Uterus (tissue), 4 donors: Measurements from ENCODE around the gene WFDC2. TPM values are rescaled to one million over a fixed set of nuclear protein-coding genes. Genes with fewer than 3 reads are reported as not detected.

Experiments
- DNase-seq, 2 donors: peaks; one replicate each; pipeline ENCODE4 v3.0.0-alpha.2; 2019 to 2020
- H3K27ac ChIP-seq, 2 donors: fragments of 200-600 bp; sonication (generic); 1 replicate in 1 of 2; 2 replicates in 1 of 2; pipeline ENCODE4 v1.5.1; 2016 to 2018
- H3K27me3 ChIP-seq, 2 donors: fragments of 200-600 bp; sonication (generic); one replicate each; pipeline ENCODE4 v1.5.1; 2018 to 2019; ENCODE audit warnings: control low read depth in 1 of 2
- H3K36me3 ChIP-seq, 2 donors: fragments of 200-600 bp; sonication (generic); one replicate each; pipeline ENCODE4 v1.5.1; 2019; ENCODE audit warnings: control low read depth in 1 of 2
- H3K4me1 ChIP-seq, 2 donors: fragments of 200-600 bp; sonication (generic); one replicate each; pipeline ENCODE4 v1.5.1; 2018 to 2019; ENCODE audit warnings: control low read depth in 1 of 2
- H3K4me3 ChIP-seq, 2 donors: fragments of 200-600 bp; sonication (generic); 1 replicate in 1 of 2; 2 replicates in 1 of 2; pipeline ENCODE4 v1.5.1; 2018 to 2019; ENCODE audit warnings: mild to moderate bottlenecking in 1 of 2
- H3K9me3 ChIP-seq, 2 donors: fragments of 200-600 bp; sonication (generic); one replicate each; pipeline ENCODE4 v1.5.1; 2019; ENCODE audit warnings: control low read depth in 1 of 2
- CTCF ChIP-seq, 4 experiments: fragments of 200-600 bp in 2 of 4; fragments of 450-650 bp in 2 of 4; sonication (generic) in 2 of 4; IDR thresholded peaks; one replicate each; pipeline ENCODE4 v1.5.1; 2016 to 2019; ENCODE audit warnings: antibody characterized with exemption in 4 of 4, mild to moderate bottlenecking in 2 of 4, moderate library complexity in 1 of 4
- POLR2A ChIP-seq, 2 donors: fragments of 450-650 bp; IDR thresholded peaks; one replicate each; pipeline ENCODE4 v1.6.1; 2016; ENCODE audit warnings: antibody characterized with exemption in 2 of 2, mild to moderate bottlenecking in 1 of 2, moderate library complexity in 1 of 2
- intact Hi-C: fragments of 100-400 bp; cut with DNase I; formaldehyde crosslinking; loops from one replicate; pipeline ENCODE4 v1.15.1; 2023; ENCODE audit warnings: low total_unique reads
- total RNA-seq, 4 donors: library from RNA; depleted of rRNA in 3 of 4; stranded (reverse); fragments of >200 nt in 3 of 4; gene quantifications; one replicate each; pipeline versions ENCODE4 v1.1.0 to v1.2.4, GENCODE V29; 2014 to 2023
- donor health status: DM: yes; HTN: yes; CAD: no.

The WFDC2 gene
- total RNA-seq, 4 donors from 2014 or later = 7.9 to 18.3 (median 15.5) TPM; not detected in 1

GRCh38 chr20:45433976-45434375 is 35.6 kb upstream of the WFDC2 start:
- DNase-seq = no peak
- no peak overlapping the region for H3K27ac ChIP-seq
- no peak overlapping the region for H3K4me3 ChIP-seq
- no peaks in the 10 kb centered on the region for H3K27me3 ChIP-seq
- no peak for TF ChIP-seq CTCF (IDR thresholded peaks at IDR 0.05)
- no peak for TF ChIP-seq POLR2A (IDR thresholded peaks at IDR 0.05)
- no peaks in the 10 kb centered on the region for H3K9me3 ChIP-seq
- H3K36me3 ChIP-seq = no peaks in the 10 kb centered on the region
- intact Hi-C loops = no loop called here
- no peaks in the 10 kb centered on the region for H3K4me1 ChIP-seq

- H3K9me3 ChIP-seq = no peaks in the 10 kb centered on the region
- no peaks in the 10 kb centered on the region for H3K27me3 ChIP-seq
- intact Hi-C loops = loop anchor here (2.0 kb wide), 2 partner anchors 74 to 120 kb away; partner anchors contain the start of gene SYS1
- no peaks in the 10 kb centered on the region for H3K36me3 ChIP-seq
- H3K4me3 ChIP-seq = peak overlapping the region; percentile 49 to 50
- TF ChIP-seq CTCF (IDR thresholded peaks at IDR 0.05) (peak; percentile 96 to 98 (median 97)), POLR2A (IDR thresholded peaks at IDR 0.05) (peak; percentile 10 to 39)
- H3K4me1 ChIP-seq = no peaks in the 10 kb centered on the region
- DNase-seq = peak; percentile 89 to 91
- H3K27ac ChIP-seq = peak overlapping the region; percentile 84 to 86
Observed at GRCh38 chr20:45436732-45437485, 32.6 kb upstream of the WFDC2 start.

- intact Hi-C loops = no loop called here
- Histone ChIP-seq H3K9me3 (no peaks in the 10 kb centered on the region), H3K36me3 (no peaks in the 10 kb centered on the region)
Observed at GRCh38 chr20:45440424-45440823, 29.1 kb upstream of the WFDC2 start.

GRCh38 chr20:45440891-45441685 is 28.5 kb upstream of the WFDC2 start:
- no peak for DNase-seq
- intact Hi-C loops = no loop called here
- H3K4me3 ChIP-seq = no peak overlapping the region
- H3K9me3 ChIP-seq = no peaks in the 10 kb centered on the region
- no peaks in the 10 kb centered on the region for H3K27me3 ChIP-seq
- TF ChIP-seq POLR2A (IDR thresholded peaks at IDR 0.05) = no peak
- no peak for TF ChIP-seq CTCF (IDR thresholded peaks at IDR 0.05)
- no peaks in the 10 kb centered on the region for H3K4me1 ChIP-seq
- H3K27ac ChIP-seq = no peak overlapping the region
- H3K36me3 ChIP-seq = no peaks in the 10 kb centered on the region

More at GRCh38 chr20:45440424-45440823, 29.1 kb upstream of the WFDC2 start:
- Histone ChIP-seq H3K27me3 (no peaks in the 10 kb centered on the region), H3K4me3 (no peak overlapping the region), H3K27ac (no peak overlapping the region), H3K4me1 (no peaks in the 10 kb centered on the region)
- TF ChIP-seq POLR2A (IDR thresholded peaks at IDR 0.05) (no peak), CTCF (IDR thresholded peaks at IDR 0.05) (no peak)
- DNase-seq = no peak

GRCh38 chr20:45441746-45442145 is 27.8 kb upstream of the WFDC2 start:
- H3K27me3 ChIP-seq = no peaks in the 10 kb centered on the region
- no peak for DNase-seq
- H3K9me3 ChIP-seq = no peaks in the 10 kb centered on the region
- H3K4me3 ChIP-seq = no peak overlapping the region
- intact Hi-C loops = no loop called here
- TF ChIP-seq CTCF (IDR thresholded peaks at IDR 0.05) (no peak), POLR2A (IDR thresholded peaks at IDR 0.05) (no peak)
- H3K27ac ChIP-seq = no peak overlapping the region
- H3K36me3 ChIP-seq = no peaks in the 10 kb centered on the region
- H3K4me1 ChIP-seq = no peaks in the 10 kb centered on the region
